ENCODE measurements around the gene RBPMS2. TPM values are rescaled to one million over a fixed set of nuclear protein-coding genes. Genes with fewer than 3 reads are reported as not detected.
A peak's percentile ranks its signal among the peaks of the same experiment; 100 is the strongest.

The RBPMS2 gene
- total RNA-seq, 1 donor from 2014 or later: 276 TPM

DNA sequence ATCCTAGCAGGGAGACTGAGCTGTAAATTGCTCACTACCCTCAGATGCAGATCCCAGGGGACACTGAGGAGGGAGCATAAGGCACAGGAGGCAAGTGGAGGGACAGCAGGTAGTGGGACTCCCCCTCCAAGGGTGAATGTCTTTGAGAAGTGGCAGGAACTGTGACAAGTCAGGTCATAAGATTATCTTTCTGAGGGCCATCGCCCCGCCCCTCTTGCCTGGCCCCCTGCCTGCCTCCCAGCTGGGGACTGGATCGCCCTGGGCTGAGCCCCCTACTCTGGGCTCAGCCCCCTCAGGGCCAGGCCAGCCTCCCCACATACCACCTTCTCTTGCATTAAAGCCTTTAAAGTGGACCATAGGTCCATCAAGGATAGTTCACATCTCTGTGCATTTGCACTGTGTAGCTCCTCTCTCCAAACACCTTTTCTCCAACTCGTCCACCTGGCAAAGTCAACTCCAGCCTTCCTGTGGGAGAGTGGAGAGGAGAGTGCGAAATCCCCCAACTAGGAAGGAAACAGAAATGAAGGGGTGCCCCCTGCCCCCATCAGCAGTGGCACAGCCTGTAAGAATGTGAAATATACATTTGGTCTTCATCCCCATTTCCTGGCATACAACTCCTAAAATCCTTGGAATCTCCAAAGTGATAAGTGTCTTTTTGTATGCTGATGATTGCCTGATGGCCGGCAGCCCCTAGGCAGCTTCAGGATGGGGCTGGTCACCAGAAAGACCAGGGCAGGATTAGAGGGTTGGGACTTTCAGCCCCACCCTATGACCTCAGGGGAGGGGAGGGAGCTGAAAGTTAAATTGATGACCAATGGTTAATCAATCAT is 35.3 kb upstream of the RBPMS2 start:
- TF ChIP-seq, protein P1, sequence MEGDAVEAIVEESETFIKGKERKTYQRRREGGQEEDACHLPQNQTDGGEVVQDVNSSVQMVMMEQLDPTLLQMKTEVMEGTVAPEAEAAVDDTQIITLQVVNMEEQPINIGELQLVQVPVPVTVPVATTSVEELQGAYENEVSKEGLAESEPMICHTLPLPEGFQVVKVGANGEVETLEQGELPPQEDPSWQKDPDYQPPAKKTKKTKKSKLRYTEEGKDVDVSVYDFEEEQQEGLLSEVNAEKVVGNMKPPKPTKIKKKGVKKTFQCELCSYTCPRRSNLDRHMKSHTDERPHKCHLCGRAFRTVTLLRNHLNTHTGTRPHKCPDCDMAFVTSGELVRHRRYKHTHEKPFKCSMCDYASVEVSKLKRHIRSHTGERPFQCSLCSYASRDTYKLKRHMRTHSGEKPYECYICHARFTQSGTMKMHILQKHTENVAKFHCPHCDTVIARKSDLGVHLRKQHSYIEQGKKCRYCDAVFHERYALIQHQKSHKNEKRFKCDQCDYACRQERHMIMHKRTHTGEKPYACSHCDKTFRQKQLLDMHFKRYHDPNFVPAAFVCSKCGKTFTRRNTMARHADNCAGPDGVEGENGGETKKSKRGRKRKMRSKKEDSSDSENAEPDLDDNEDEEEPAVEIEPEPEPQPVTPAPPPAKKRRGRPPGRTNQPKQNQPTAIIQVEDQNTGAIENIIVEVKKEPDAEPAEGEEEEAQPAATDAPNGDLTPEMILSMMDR (IDR thresholded peaks at IDR 0.05; ENCODE audit: borderline replicate concordance): no peak
- no peaks in the 10 kb centered on the region for H3K36me3 ChIP-seq
- H3K27me3 ChIP-seq (ENCODE audit: low read depth): peaks cover 21% of the 10 kb centered on the region
- H3K4me1 ChIP-seq: peaks cover 22% of the 10 kb centered on the region
- no peak overlapping the region for H3K27ac ChIP-seq (replicated peaks)
- intact Hi-C loops (cut with micrococcal nuclease): no loop called here
- DNase-seq: no peak
- H3K9me3 ChIP-seq (replicated peaks): no peaks in the 10 kb centered on the region
- no peak overlapping the region for H3K4me3 ChIP-seq

DNA sequence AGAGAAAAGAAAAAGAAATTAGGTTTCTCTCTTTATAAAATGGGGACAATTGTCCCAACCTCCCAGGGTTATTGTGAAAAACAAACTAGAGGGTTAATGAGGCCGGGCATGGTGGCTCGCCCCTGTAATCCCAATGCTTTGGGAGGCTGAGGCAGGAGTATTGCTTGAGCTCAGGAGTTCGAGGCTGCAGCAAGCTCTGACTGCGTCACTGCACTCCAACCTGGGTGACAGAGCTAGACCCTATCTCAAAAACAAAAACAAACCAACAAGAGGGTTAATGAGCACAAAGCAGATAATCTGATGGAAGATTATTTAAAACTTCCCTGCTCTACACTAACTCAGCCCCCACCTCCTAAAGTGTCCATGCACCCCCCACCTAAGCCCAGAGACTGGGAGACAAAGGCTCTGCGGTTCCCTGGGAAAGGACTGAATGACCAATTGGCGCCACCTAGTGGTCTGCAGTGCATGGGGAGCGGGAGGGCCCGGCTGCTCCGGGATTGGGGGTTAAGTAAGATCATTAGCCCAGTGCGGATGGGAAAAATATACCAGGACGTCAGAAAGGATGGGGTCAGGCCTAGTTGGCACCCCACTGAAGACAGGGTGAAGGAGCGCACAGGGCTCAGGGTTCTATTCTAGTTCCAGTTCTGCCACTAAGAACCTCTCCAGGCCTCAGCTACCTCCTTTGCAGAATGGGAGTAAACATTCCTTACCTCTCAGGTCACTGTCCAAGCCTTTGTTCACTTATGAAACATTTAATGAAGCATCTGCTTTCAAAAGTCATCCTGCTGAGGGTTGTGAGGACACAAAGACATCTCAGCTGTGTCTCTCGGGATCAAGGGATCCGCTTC is 34.5 kb upstream of the RBPMS2 start:
- no peak overlapping the region for H3K4me3 ChIP-seq
- intact Hi-C loops (cut with micrococcal nuclease): loop anchor here (5.0 kb wide), 1 partner anchor 78 kb away; no protein-coding TSS in a partner anchor
- peaks cover 22% of the 10 kb centered on the region for H3K4me1 ChIP-seq
- TF ChIP-seq, protein P1 (IDR thresholded peaks at IDR 0.05; ENCODE audit: borderline replicate concordance): peak; percentile 92
- peak; percentile 83 for DNase-seq
- H3K36me3 ChIP-seq: no peaks in the 10 kb centered on the region
- H3K27me3 ChIP-seq (ENCODE audit: low read depth): peaks cover 21% of the 10 kb centered on the region
- no peaks in the 10 kb centered on the region for H3K9me3 ChIP-seq (replicated peaks)
- H3K27ac ChIP-seq (replicated peaks): no peak overlapping the region

DNA sequence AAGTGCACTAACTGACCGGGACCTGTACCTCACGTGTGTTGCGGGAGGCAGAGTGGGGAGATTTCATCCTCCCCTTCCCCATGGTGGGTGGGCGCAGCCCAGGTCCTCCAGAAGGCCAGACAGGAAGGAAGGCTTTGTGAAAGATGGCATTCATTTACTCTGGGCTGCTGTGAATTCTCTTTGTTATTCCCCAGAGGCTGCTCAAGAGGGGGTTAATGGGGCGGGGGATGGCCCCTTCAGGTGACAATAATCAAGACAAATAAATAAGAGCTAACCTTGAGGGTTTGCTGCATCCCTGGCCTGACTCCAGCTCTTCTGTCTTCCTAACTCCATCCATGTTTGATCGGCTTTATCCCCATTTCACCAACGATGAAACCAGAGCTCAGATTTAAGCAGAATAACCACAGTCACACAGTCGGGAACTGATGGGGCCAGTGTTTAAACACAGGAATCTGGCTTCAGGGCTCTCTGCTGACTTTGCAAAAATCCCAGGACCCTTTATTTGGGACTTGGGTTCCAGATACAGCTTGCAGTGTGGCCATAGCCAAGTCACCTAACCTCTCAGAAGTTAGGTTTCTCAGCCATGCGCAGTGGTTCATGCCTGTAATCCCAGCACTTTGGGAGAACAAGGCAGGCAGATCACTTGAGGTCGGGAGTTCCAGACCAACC is 33.5 kb upstream of the RBPMS2 start:
- H3K4me1 ChIP-seq: peaks cover 28% of the 10 kb centered on the region
- H3K27ac ChIP-seq (replicated peaks): no peak overlapping the region
- H3K36me3 ChIP-seq: no peaks in the 10 kb centered on the region
- TF ChIP-seq, protein P1 (IDR thresholded peaks at IDR 0.05; ENCODE audit: borderline replicate concordance): no peak
- no peak overlapping the region for H3K4me3 ChIP-seq
- H3K27me3 ChIP-seq (ENCODE audit: low read depth): peaks cover 21% of the 10 kb centered on the region
- no peaks in the 10 kb centered on the region for H3K9me3 ChIP-seq (replicated peaks)
- intact Hi-C loops (cut with micrococcal nuclease): loop anchor here (5.0 kb wide), 1 partner anchor 77 kb away; no protein-coding TSS in a partner anchor
- no peak for DNase-seq

DNA sequence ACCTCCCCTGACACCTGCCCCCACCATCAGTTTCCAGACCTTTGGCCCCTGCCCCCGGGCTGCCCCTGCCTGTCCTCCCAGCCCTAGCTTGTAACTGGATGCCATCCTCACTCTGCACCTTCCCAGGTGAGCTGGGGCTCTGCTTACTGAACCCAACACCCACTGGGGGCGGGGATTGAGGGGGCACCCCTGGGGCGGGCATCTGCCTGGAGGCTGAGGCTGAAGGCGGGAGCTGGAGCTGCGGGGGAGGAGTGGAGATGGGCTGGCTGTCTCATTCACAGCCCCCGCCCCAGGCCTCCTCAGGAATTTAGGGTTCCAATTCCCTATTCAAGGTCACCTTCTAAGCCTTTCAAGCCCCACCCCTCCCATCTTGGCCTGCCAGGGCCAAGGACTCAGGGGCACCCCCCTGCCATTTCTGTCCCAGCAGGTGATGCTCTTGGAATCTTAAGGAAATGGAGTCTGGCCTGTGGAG is 32.4 kb upstream of the RBPMS2 start:
- intact Hi-C loops (cut with micrococcal nuclease): loop anchor here (5.0 kb wide), 1 partner anchor 75 kb away; no protein-coding TSS in a partner anchor
- TF ChIP-seq, protein P1 (IDR thresholded peaks at IDR 0.05; ENCODE audit: borderline replicate concordance): no peak
- H3K4me1 ChIP-seq: peaks cover 27% of the 10 kb centered on the region
- peaks cover 21% of the 10 kb centered on the region for H3K27me3 ChIP-seq (ENCODE audit: low read depth)
- H3K36me3 ChIP-seq: no peaks in the 10 kb centered on the region
- H3K4me3 ChIP-seq: no peak overlapping the region
- H3K9me3 ChIP-seq (replicated peaks): no peaks in the 10 kb centered on the region
- DNase-seq: no peak
- peak overlapping the region; percentile 30 for H3K27ac ChIP-seq (replicated peaks)
